ENCODE data around the gene ARHGAP29.
"Not testable (repeated sequence)": the region's sequence is repeated elsewhere in the genome, so short reads cannot be mapped to it uniquely, and the experiment has no call there.

The ARHGAP29 gene

DNA sequence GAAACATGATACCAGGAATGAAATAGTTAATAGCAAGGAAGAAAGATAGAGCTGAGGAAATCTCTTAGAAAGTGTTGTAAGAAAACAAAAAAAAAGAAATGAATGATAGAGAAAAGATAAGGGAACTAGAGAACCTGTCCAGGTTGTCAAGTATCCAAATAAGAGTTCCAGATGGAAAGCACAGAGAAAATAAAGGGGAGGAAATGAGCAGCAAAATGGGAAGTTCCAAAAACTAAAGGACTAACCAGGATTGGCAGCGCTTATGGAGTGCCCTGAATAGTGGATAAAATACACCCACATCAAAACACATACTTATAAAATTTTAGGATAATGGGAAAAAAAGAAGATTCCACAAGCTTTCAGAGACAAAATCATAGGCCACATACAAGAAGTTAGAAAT, 55.2 kb downstream of the ARHGAP29 start:
- H3K4me3 ChIP-seq (ENCODE audit: low read depth, low read length): no peak overlapping the region

- no peak overlapping the region for H3K4me3 ChIP-seq (ENCODE audit: low read depth, low read length)
These were observed 56.7 kb downstream of the ARHGAP29 start for GRCh38 chr1:94180650-94181049.

- no peak overlapping the region for H3K4me3 ChIP-seq (ENCODE audit: low read depth, low read length)
These were observed 58.5 kb downstream of the ARHGAP29 start for GRCh38 chr1:94178901-94179300.

DNA sequence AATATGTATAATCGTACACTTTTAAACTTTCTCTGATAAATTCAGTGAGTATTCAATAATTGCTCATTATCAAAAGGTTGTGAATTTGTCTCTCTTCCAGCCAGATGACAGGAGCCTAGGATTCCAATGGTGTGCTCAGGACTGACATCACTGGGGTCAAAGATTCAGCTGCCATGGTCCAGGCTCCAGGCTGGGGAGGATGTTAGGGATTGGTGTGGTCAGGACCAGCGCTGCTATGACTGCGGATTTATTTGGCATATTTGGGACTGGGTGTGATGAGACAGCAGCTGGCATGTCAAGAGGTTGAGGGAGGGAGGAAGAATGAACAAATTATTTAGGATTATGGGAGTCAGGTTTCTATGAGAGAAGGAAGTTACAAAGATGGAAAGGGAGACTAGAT, 68.3 kb downstream of the ARHGAP29 start:
- no peak overlapping the region for H3K4me3 ChIP-seq (ENCODE audit: low read depth, low read length)

DNA sequence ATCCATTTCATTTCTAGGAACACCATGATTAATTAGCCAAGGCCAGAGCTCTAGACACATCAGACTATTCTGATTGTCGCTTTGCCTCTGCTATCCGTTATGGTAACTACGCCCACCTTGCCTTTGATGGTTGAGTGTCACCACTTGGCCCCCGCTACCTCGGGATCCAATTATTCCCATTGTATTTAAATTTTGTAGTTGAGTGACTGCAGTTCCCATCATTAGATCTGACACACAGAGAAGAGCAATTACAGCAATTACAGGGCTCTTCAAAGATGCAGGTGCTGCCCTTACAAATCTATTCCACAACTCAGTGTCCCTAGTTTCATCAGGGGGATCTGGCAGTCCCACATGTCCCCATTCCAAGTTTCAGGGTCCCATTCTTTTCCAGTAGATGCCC, 71.5 kb downstream of the ARHGAP29 start:
- H3K4me3 ChIP-seq (ENCODE audit: low read depth, low read length): no peak overlapping the region

DNA sequence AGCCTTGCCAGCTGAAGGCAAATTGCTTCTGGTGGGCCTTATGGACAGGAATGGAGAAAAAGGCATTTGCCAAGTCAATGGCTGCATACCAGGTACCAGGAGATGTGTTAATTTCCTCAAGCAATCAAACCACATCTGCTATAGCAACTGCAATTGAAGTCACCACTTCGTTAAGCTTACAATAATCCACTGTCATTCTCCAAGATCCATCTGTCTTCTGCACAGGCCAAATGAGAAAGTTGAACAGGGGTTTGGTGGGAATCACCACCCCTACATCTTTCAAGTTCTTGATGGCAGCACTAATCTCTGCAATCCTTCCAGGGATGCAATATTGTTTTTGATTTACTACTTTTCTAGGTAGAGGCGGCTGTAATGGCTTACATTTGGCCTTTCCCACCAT, 72.5 kb downstream of the ARHGAP29 start:
- not testable (repeated sequence) for H3K4me3 ChIP-seq (ENCODE audit: low read depth, low read length)

DNA sequence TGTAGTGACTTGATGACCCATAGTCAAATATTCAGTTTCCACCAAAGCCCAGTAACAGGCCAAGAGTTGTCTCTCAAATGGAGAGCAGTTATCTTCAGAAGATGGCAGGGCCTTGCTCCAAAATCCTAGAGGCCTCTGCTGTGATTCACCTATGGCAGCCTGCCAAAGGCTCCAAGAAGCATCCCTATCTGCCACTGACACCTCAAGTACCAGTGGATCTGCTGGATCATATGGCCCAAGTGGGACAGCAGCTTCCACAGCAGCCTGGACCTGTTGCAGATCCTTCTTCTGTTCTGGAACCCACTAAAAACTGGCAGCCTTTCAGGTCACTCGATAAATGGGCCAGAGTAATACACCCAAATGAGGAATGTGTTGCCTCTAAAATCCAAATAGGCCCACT, 73.3 kb downstream of the ARHGAP29 start:
- H3K4me3 ChIP-seq (ENCODE audit: low read depth, low read length): not testable (repeated sequence)

DNA sequence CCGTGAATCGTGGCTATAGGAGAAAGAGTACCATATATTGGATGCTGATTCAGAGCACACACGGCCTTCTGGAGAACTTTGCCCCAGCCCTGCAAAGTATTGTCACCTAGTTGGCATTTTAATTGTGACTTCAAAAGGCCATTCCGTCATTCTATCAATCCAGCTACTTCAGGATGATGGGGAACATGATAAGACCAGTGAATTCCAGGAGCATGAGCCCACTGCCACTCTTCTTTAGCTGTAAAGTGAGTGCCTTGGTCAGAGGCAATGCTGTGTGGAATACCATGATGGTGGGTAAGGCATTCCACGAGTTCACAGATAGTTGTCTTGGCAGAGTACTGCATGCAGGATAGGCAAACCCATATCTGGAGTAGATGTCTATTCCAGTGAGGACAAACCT, 74.1 kb downstream of the ARHGAP29 start:
- H3K4me3 ChIP-seq (ENCODE audit: low read depth, low read length): not testable (repeated sequence)

DNA sequence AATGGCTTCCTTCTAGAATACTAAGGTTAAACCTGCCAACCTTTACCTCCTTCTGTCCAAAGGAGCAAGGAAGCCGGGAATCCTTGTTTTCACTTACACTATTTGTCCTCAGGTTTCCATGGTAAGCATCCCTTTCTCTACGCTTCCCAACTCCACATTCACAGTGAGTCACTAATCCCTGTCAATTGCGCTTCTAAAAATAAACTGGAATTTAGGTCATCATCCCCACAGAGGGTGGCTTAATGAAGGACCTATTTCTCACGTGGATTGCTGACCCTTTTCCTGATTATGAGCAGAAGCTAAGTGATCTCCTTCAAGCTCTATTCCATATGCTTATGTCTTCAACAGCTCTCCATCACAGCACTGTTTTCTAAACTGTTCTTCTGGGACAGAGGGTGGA, 76.6 kb downstream of the ARHGAP29 start:
- H3K4me3 ChIP-seq (ENCODE audit: low read depth, low read length): no peak overlapping the region

DNA sequence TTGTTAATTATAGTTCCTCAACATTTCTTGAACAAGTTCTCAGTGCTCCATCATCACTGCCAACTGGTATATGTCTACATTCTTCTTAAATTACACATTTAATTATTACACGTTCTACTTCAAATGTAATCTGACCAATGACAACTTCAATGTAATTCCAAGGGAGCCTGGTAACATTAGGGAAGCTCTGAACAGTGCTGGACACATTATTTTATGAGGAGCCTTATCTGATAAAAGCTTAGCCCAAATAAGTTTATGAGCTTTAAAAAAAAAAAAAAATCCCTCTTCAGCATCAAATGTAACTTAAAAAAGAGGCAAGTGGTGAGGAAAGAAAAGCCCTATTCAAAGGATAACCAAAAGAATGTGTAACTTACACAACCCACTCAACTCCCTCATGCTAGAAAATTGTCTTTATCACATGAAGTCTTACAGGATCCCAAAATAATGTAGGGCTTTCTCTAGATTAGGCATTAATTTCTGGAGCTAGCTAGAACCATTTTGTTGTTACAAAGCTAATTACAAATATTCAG, 81.2 kb downstream of the ARHGAP29 start:
- H3K4me3 ChIP-seq (ENCODE audit: low read depth, low read length): no peak overlapping the region

DNA sequence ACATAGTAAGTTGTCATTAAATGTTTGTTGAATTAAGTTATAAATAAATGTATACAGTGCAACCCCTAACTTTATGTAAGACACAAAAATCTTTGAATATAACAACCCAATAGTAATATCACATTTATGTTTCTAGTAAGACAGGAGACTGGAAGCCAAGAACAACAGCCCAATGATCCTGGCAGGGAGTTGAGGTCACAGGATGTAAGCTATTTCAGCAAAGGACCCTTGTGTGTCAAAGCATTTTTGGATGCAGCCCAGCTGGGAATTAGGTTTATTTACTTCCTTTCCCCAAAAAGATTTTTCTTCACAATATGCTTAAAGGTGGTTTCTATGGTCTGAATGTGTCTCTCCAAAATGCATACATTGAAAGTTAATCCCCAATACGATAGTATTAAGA, 82.4 kb downstream of the ARHGAP29 start:
- no peak overlapping the region for H3K4me3 ChIP-seq (ENCODE audit: low read depth, low read length)

GRCh38 chr1:94153133-94153532, 84.3 kb downstream of the ARHGAP29 start:
- no peak overlapping the region for H3K4me3 ChIP-seq (ENCODE audit: low read depth, low read length)

DNA sequence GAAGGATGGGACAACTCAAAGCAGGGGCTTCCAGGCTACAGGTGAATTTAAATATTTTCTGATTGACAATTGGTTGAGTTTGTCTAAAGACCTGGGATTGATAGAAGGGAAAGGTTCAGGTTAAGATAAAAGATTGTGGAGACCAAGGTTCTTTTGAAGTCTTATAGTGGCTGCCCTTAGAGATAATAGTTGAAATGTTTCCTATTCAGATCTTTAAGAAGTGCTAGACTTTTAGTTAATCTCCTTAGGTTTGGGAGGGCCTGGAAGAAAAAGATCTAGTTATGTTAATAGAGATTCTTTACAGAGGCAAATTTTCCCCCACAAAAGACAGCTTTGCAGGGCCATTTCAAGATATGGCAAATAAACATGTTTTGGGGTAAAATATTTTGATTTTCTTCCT, 88.2 kb downstream of the ARHGAP29 start:
- H3K4me3 ChIP-seq (ENCODE audit: low read depth, low read length): not testable (repeated sequence)

- H3K4me3 ChIP-seq (ENCODE audit: low read depth, low read length): no peak overlapping the region
These were observed 91.1 kb downstream of the ARHGAP29 start for GRCh38 chr1:94146273-94146672.

- no peak overlapping the region for H3K4me3 ChIP-seq (ENCODE audit: low read depth, low read length)
These were observed 92.5 kb downstream of the ARHGAP29 start for GRCh38 chr1:94144836-94145235.

- H3K4me3 ChIP-seq (ENCODE audit: low read depth, low read length): no peak overlapping the region
These were observed 93.6 kb downstream of the ARHGAP29 start for GRCh38 chr1:94143809-94144176.

- H3K4me3 ChIP-seq (ENCODE audit: low read depth, low read length): no peak overlapping the region
These were observed 94.1 kb downstream of the ARHGAP29 start for GRCh38 chr1:94143173-94143808.

DNA sequence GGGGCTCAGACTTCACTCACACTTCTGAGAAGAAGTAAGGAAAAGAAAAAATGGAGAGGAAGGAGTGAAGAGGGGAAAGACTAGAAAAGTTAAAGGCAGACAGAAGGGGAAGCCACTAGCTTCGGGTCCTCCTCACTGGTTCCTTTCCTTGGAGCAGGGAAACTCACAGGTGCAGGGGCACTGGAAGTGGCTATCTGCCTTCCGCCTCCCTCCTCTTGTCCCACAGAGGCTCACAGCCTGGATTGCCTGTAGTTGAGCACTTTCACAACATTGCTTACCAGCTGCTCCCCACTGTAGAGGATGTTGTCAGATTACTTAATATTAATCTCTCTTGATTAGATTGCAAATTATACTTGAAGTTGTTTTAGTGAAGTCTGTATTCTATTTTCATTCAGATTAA, 94.8 kb downstream of the ARHGAP29 start:
- no peak overlapping the region for H3K4me3 ChIP-seq (ENCODE audit: low read depth, low read length)

DNA sequence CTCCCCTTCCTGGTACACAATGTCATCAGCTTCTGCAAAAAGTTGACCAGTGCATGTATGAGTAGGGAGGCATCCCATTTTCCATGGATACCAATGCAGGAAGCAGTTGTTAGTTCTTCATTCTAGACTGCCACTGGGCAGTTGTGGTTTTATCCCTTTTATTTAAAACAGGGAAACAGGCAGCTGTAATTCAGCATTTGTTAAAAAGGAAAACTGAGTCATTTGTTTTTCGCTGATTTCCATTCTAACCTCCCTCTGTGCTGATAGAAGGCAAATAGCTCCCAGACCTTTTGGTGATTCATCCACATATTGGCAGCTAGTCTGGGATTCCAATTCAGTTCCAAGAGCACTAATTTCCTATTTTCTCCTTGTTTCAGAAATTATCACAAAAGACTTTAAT, 95.4 kb downstream of the ARHGAP29 start:
- no peak overlapping the region for H3K4me3 ChIP-seq (ENCODE audit: low read depth, low read length)

- H3K4me3 ChIP-seq (ENCODE audit: low read depth, low read length): no peak overlapping the region
These were observed 105.3 kb downstream of the ARHGAP29 start for GRCh38 chr1:94132111-94132510.

DNA sequence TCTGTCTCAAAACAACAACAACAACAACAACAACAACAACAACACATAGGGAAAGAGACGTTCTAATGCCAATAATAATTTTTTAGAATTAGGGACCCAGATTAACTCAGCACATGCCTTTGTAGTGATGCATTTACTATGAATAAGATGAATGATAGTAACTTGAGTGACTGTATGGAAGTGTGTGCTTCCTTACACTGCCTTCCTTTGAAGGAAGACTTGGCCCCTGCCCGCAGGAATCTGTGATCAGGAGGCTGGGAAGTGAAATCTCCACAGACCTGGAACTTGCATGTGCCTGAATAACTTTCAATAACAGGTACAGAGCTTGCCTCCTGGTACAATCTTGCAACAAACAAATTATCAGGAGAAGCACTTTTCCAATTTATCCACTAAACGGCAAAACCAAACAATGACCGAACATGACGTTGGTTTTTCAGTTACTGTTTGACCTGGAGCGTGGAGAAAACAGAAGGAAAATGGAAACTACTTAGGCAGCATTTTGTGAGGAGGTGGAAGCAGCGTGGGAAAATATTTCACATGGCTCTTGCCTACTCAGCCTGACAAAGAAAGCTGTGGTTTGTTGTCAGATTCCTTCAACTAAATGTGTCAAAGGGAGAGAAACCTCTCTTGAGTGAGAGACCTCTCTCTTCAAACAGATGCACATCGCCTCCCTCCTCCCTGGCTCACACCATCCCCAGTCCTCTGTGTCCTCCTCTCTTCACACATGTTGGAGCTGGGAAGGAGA, 106.4 kb downstream of the ARHGAP29 start:
- no peak overlapping the region for H3K4me3 ChIP-seq (ENCODE audit: low read depth, low read length)

GRCh38 chr1:94126651-94127050, 110.7 kb downstream of the ARHGAP29 start:
- no peak overlapping the region for H3K4me3 ChIP-seq (ENCODE audit: low read depth, low read length)
